ENCODE results near the gene RNF213.
"Not testable (repeated sequence)": the region's sequence is repeated elsewhere in the genome, so short reads cannot be mapped to it uniquely, and the experiment has no call there.

The RNF213 gene

DNA sequence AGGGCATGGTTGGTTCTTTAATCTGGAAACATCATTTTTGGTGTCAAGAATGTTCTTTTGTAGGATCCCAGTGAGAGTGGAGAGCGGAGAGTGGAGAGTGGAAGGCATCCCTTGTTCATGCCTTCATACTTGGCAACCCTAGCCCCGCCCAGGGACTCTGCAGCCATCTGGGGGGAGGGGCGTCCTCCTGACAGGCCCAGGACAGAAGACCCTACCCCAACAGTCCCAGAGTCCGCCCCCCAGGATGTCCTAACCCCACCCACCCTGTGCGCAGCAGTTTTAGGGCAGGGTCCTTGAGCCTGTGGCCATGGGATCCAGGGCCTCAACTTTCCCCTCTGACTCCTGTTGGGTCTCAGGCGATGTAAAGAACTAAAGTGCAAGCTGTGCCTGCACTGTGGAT, 36.0 kb upstream of the RNF213 start:
- no peak for DNase-seq (ENCODE audit: low read depth in 2 of 2)

DNA sequence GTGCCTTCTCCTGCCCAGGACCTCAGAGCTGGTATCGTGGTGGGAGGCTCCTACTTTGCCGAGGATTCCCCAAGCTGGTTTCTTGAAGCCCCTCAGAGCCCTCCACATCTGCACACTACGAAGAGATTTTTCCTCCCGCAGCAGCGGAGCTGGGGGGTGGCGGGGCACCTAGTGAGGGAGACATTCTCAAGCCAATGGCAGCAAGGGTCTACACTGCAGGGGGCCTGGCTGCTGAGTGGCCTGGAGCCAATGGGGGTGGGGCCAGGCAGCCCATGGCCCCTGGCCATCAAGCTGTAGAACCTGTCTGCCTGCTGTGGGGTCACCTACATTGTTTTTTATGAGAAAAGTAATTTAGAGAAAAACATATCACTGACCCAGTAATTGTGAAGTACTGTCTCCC, 35.4 kb upstream of the RNF213 start:
- no peak for DNase-seq (ENCODE audit: low read depth in 2 of 2)

DNA sequence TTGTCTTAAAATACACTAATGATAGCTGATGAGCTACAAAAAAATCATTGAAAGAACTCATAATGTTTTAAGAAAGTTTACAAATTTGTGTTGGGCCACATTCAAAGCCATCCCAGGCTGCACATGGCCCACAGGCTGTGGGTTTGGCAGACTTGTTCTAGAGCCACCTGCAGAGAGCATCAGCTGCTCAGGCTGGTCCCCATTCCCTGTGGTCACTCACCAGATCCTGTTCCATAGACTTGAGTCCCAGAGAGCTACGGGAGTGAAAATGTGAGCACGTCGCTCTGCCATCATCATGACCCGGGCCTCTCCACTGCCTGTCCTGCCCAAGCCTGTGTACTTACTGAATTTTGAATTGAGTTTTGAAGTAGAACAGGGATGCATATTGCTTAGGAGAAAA, 33.5 kb upstream of the RNF213 start:
- DNase-seq (ENCODE audit: low read depth in 2 of 2), result no peak

DNA sequence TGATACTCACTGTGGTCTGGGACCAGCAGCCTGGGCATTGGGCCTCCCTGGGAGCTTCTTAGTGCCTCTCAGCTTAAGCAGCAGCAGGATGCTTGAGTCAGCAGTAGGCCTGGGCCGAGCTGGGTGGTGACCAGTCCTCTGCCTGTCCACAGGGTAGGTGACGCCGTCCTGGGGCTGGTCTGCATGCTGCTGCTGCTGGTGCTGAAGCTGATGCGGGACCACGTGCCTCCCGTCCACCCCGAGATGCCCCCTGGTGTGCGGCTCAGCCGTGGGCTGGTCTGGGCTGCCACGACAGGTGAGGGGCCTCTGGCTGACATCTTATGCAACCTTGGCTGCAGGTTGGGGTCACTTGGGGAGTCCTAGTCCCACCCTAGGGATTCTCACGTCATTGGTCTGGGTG, 33.0 kb upstream of the RNF213 start:
- no peak for DNase-seq (ENCODE audit: low read depth in 2 of 2)

DNA sequence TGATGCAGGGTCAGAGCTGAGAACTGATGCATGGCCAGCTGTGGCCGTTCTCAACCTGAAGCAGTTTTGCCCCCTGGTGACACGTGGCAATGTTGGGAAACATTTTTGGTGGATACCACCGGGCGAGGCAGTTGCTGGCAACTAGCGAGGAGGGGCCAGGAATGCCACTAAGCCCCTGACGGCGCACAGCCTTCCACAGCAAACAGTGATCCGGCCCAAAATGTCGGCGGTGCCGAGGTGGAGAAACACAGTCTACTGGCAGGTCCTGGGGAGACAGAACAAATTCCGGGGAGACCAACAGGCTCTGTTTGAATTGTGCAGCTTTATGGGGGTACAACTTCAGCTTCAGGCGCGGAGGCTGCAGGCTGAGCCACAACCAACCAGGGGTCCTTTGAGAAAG, 32.2 kb upstream of the RNF213 start:
- DNase-seq (ENCODE audit: low read depth in 2 of 2), result no peak

DNA sequence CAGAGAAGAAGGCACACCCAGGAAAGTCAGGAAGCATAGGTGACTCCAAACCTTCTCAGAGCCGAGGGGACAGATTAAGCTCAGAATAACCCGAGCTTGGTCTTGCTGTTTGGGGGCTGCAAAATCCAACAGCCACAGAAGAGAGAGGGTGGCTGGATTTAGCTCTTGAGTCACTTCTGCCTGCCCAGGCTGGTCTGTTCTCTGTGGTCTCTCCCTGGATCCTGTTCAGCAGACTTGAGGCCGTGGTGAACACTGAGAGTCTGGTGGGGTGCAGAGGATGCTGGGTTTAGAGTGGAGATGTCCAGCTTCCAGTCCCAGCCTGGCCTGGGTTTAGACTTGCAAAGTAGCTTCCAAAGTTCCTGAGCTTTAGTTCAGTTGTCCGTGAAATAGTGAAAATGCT, 31.6 kb upstream of the RNF213 start:
- DNase-seq (ENCODE audit: low read depth in 2 of 2), result no peak

DNA sequence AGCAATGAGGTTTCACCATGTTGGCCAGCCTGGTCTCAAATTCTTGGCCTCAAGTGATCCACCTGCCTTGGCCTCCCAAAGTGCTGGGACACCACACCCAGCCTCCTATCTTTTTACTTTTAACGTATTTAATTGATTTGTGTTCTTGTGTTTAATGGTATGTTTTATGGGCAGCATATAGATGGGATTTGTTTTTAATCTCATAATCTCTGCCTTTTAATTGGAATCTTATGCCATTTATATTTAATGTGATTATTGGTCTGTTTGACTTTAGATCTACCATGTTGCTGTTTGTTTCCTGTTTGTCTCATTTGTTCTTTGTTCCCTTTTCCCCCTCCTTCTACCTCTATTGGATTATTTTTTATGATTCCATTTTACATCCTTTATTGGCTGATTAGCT, 28.2 kb upstream of the RNF213 start:
- DNase-seq (ENCODE audit: low read depth in 2 of 2), result no peak

DNA sequence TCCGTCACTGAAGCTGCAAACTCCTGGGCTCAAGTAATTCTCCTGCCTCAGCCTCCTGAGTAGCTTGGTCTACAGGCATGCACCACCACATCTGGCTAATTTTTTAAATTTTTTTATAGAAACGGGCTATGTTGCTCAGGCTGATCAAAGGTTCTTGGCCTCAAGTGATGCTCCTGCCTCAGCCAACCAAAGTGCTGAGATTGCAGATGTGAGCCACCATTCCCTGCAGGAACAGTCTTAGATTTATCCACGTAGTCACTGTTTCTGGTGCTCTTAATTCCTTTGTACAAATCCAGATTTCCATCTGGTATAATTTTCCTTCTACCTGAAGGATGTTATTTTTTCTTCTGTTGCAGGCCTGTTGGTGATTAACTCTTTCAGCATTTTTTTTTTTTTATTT, 27.4 kb upstream of the RNF213 start:
- DNase-seq (ENCODE audit: low read depth in 2 of 2), result no peak

DNA sequence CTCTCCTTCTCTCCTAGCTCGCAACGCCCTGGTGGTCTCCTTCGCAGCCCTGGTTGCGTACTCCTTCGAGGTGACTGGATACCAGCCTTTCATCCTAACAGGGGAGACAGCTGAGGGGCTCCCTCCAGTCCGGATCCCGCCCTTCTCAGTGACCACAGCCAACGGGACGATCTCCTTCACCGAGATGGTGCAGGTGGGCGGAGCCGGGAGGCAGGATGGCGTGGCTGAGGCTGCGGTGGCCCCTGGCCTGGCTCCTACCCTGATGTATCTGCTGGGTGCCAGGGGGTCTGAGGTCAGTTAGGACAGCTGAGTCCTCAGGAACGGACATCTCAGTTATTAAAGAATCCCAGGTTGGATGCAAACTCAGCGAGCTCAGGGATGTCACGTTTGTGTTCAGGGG, 23.7 kb upstream of the RNF213 start:
- DNase-seq (ENCODE audit: low read depth in 2 of 2), result no peak

DNA sequence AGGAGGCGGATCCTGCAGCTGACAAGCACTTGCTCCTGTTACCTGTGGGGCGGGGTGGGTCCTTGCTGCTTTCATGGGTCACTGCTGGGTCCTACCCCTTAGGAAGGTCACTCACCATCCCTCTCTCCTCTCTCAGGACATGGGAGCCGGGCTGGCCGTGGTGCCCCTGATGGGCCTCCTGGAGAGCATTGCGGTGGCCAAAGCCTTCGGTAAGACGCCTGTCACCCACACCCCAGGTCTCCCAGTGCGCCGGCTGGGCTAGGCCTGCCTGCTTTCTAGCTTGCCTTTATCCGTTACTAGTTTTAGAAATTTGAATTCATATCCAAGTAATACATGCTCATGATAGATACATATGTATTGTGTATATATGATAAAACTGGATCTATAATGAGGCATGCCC, 23.3 kb upstream of the RNF213 start:
- no peak for DNase-seq (ENCODE audit: low read depth in 2 of 2)

DNA sequence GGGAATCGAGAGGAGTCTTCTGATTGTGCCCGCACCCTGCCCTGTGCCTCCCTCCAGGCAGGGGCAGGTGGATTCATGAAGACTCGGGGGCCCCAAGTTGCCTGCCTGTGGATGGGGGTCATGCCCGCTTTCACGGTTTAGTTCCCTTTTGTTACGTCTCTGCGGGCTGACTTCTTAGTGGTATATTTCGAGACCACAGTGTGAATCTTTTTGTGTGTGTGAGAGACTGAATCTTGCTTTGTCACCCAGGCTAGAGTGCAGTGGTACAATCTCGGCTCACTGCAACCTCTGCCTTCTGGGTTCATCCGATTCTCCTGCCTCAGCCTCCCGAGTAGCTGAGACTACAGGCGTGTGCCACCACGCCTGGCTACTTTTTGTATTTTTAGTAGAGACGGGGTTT, 18.1 kb upstream of the RNF213 start:
- DNase-seq (ENCODE audit: low read depth in 2 of 2), result no peak

DNA sequence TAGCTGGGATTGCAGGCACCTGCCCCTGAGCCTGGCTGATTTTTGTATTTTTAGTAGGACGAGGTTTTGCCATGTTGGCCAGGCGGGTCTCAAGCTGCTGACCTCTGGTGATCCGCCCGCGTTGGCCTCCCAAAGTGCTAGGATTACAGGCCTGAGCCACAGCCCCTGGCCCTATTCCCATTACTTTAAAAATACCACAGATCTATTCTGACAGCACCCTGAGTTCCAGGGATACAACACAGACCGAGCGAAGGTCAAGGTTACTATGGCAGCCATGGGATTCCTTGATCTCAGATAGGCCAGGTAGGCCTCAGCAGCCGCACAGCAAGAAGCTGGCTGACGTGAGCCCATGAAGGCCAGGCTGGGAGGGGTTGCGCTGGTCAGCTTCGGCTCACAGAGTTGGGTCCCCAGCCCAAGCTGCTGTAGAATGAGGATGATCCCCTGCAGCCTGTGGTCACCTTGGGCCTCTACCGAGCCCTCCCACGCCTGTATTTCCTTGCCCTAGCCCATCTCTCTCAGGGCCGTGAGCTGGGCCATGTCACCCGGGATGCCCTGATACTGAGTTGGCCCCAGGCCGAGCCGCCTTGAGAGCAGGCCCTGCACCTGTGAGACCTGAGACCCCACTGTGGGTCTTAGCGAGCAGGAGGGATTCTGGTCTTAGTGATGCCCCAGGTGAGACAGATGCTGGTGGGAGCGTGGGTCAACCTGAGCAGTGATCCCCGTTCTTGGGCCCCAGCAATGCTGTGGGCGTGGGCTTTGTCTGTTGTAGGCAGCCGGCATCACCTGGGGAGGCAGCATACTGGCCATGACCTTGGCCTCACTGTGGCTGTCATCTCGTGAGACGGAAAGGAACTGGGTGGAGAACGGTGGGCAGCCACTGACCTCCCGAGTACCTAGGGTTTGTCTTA, 16.9 kb upstream of the RNF213 start:
- no peak for DNase-seq (ENCODE audit: low read depth in 2 of 2)

DNA sequence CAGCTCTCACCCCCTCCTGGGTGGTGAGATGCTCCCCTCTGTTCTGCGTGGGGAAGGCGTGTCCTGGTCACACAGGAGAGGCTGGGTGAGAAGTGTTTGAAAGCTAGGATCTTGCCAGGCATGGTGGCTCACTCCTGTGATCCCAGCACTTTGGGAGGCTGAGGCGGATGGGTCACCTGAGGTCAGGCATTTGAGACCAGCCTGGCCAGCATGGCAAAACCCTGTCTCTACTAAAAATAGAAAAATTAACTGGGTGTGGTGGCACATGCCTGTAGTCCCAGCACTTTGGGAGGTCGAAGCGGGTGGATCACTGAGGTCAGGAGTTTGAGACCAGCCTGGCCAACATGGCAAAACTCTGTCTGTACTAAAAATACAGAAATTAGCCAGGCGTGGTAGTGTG, 16.2 kb upstream of the RNF213 start:
- not testable (repeated sequence) for DNase-seq (ENCODE audit: low read depth in 2 of 2)

DNA sequence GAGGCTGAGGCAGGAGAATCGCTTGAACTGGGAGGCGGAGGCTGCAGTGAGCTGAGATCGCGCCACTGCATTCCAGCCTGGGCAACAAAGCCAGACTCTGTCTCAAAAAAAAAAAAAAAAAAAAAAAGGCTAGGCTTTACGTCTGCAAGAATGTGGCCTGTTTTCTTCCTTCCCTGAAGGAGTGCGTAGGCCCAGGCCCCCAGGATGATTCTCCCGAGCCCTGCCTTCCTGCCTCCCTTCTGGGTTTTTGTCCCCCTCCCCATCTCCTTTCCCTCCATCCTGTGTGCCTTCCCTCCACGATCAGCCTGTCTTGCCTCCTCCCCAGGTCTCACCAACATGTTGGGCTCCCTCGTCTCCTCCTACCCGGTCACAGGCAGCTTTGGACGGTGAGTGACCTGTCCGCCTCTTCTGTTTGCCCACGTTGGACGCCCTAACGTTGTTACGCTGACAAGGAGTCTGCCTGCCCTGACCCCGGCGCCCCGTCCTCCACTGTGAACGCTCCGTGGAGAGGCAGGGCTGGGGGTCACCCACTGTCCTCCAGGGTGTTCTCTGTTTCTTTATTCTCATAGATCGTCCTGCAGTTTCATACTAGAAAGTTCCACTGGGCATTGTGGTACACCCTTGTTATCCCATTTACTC, 15.7 kb upstream of the RNF213 start:
- DNase-seq (ENCODE audit: low read depth in 2 of 2), result no peak

DNA sequence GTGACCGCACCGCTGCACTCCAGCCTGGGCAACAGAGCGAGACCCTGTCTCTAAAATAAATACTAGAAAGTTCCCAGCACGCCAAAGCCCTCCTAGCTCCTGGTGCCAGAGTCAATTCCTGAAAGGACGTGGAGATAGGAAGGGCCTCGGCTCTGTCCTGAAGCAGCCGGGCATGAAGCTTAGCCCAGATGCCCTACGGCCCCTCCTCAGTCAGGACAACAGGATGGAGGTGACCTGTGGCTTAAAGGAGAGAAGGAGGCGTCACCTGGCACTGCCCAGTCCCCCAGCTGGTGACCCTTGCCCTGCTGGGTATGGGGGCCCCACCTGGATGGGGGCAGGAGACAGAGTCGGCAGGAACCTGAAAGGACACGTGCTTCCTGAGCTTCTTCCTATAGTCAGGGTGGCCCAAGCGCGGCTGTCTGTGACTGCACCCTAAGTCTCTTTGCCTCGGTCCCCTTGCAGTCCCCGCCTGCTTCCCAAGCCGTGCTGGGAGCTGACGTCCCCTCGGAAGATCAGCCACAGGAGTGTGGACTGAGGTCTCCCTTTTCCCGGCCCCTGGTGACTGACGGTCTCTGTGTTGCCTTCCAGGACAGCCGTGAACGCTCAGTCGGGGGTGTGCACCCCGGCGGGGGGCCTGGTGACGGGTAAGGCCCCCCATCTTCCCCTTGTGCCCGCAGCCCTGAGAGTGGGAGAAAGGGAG, 14.9 kb upstream of the RNF213 start:
- no peak for DNase-seq (ENCODE audit: low read depth in 2 of 2)

DNA sequence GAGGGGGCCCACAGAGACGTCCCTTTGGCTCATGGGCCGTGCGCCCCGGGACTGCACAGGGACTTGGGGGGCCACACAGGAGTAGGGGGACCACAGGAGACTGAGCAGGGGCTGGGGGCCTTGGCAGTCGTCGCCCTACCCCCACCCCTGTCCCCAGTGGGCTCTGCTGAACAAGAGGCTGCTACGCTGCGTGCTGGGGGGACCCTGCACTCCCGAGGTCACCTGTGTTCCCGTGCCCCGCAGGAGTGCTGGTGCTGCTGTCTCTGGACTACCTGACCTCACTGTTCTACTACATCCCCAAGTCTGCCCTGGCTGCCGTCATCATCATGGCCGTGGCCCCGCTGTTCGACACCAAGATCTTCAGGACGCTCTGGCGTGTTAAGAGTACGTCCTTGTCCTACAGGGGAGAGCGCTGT, 14.4 kb upstream of the RNF213 start:
- no peak for DNase-seq (ENCODE audit: low read depth in 2 of 2)

DNA sequence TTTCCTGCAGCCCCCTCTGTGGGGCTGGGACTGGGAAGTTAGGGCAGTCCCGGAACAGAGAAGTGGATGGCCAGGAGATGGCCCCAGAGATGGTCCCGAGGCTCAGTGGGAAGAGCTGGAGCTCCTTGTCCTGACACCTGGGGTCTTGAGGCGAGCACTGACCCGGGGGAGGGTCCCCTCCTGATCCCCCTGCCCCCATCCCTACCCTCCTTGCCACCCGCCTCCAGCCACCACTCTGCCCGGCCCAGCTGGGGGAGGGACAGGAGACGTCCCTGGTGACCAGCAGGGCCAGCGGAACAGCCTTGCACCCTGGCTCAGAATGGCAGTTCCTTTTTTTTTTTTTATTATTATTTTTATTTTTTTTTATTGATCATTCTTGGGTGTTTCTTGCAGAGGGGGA, 13.9 kb upstream of the RNF213 start:
- no peak for DNase-seq (ENCODE audit: low read depth in 2 of 2)

DNA sequence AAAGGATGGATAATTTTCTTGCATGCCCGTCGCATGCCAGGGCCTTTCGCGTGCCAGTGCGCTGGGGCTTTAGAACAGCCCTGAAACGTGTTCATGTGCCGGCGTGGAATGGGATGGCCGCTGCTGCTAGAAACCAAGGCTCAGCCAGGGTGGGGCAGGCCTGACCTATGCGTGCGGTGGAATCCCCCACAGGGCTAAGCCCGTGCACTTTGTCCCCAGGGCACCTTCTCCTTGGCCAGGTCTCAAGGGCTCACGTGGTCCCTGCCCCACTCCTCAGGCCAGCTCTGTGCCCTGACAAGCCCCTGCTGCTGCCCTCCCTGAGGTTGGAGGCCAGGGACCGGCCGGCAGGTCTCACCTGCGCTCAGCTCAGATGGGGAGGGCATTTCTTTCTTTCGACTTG, 13.1 kb upstream of the RNF213 start:
- DNase-seq (ENCODE audit: low read depth in 2 of 2), result no peak

DNA sequence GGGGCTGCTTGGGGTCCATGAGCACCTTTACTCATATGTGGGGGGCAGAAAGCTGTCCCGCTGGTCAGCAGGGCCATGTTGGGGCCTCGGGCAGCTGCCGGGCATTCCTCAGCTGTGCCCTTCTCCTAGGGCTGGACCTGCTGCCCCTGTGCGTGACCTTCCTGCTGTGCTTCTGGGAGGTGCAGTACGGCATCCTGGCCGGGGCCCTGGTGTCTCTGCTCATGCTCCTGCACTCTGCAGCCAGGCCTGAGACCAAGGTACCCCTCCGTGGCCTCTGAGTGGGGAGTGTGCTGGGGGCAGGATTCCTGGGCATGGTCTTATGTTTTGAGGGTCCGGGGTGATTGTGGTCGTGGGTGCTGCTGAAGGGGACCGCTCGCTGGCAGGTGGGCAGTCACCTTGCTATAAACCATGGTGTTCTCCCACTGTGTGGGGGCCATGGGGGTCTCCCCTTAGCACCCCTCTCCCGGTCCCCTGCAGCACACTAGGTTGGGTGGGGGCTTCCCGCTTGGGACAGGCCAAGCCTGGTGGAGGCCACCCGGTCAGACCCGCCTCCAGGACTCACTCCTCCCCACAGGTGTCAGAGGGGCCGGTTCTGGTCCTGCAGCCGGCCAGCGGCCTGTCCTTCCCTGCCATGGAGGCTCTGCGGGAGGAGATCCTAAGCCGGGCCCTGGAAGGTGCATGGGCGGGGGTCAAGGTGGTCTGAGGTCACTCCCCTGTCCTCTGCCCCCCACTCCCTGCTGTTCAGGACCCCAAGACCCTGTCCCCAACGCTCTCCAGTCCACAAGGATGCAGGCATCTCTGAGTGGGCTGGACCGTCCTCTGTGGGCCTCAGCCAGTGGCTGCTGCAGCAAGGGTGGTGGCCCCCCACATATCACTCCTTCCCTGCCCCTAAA, 12.4 kb upstream of the RNF213 start:
- DNase-seq (ENCODE audit: low read depth in 2 of 2), result no peak

DNA sequence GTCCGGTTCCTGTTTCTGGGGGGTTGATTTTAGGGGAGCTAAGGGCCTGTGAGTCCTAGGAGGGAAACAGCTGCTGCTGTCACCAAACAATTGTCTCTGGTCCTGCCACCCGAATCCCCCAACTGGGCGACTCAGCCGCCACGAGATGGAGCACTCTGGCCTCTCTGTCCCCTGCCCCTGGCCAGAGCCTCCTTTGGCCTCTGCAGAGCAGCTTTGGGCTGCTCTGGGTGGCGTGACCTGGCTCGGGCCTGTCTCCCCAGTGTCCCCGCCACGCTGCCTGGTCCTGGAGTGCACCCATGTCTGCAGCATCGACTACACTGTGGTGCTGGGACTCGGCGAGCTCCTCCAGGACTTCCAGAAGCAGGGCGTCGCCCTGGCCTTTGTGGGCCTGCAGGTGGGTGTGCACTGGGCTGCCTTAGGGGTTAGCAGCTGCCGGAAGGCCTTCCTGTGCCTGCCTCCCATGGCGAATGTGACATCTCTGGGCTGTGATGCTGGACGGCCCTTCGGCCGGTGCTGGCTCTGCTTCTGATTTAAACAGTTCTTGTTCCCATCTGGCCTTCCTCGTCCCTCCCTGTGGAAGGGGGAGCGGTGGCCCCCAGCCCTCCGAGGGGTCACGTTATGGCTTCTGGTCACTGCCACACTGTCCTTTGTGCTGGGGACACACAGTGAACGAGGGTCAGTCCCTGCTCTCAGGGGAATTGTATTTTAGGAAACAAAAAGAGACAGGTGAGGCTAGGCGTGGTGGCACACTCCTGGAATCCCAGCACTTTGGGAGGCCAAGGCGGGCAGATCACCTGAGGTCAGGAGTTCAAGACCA, 11.6 kb upstream of the RNF213 start:
- no peak for DNase-seq (ENCODE audit: low read depth in 2 of 2)

DNA sequence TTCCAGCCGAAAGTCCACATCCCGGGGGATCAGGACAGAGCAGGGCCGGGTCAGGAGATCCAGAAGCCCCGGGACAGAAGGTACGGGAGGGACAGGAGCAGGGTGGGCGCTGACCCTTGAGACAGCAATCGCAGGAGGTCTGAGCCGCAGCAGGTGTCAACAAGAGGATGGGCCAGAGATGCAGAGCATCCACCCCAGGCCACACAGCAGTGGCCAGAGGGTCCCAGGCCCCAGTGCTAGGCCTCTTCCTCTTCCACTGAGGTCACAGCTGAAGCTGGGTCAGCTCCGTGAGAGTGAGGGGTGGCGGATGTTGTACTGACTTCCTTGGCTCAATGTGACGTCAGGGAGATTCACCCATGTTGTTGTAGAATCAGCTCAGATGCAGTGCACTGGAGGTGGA, 8.7 kb upstream of the RNF213 start:
- no peak for DNase-seq (ENCODE audit: low read depth in 2 of 2)

Data from stimulated activated CD8-positive, alpha-beta memory T cell treated with anti-CD3 and anti-CD28 coated beads, Interleukin-2, amount 100 ng/mL, for 1 hour (primary cell).